NCI-H82 treated with DMSO at 0.1 percent for 48 hours (cell line): ENCODE results near the gene RPL3.

Experiments used
- DNase-seq: peaks from one replicate; lab custom pipeline; 2025; ENCODE audit not compliant: unreplicated experiment; lab: John Stamatoyannopoulos, UW

Gene RPL3

GRCh38 chr22:39265143-39265886 is 54.1 kb downstream of the RPL3 start:
- no peak for DNase-seq

DNA sequence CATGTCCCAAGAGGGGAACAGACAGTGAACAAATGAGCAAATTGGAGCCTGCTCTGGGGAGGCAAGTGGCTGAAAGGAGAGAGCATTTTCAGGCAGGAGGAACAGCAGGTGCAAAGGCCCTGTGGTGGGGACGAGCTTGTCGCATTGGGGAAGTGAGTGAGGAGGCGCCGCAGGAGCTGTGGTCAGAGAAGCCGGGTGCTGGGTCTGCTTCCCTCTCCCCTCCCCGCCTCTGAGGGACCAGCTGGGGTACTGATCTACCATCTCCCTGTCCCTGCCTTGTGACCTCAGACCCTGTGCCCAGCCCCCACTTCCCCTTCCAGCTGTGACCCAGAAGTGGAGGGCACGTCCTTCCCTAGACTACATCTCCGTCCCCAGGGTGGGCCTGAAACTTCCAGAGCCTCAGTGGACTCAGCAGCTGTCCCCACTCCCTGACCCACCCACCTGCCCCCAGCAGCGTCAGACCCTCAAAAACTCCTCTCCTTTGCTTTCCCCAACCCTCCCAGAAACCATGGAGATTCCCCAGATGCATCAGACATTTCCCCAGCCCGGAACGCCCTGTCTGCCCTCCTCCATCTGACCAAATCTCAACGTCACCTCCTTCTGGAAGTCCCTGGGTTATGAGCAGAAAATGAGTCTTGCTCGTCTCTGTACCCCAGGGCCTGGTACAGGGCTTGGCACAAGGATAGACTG is 54.9 kb downstream of the RPL3 start:
- DNase-seq: no peak

- DNase-seq: no peak
These were observed 55.6 kb downstream of the RPL3 start for GRCh38 chr22:39263626-39264348.
